Lower leg skin (tissue), 3 donors: ENCODE results near the gene GNPNAT1.

Source experiments
- POLR2A ChIP-seq, 2 donors: fragments of 450-650 bp; IDR thresholded peaks; one replicate each; pipeline ENCODE4 v1.6.1; 2016 to 2017; ENCODE audit warnings: antibody characterized with exemption in 2 of 2, mild to moderate bottlenecking in 1 of 2, moderate library complexity in 1 of 2
- TF ChIP-seq, protein P1 (sequence below), 3 donors: fragments of 450-650 bp; IDR thresholded peaks; one replicate each; pipeline ENCODE4 v1.5.1; 2016; ENCODE audit warnings: antibody characterized with exemption in 3 of 3, mild to moderate bottlenecking in 3 of 3, moderate library complexity in 2 of 3

DNA sequence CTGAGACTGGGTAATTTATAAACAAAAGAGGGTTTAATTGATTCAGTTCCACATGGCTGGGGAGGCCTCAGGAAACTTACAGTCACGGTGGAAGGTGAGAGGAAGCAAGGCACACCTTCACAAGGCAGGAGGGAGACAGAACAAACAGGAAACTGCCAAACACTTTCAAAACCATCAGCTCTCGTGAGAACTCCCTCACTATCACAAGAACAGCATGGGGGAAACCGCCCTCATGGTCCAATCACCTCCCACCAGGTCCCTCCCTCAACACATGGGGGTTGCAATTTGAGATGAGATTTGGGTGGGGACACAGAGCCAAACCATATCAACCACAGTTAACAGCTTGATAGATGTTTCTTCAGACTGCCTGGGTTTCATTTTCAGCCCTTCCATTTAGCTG lies 6.2 kb upstream of the GNPNAT1 start:
- TF ChIP-seq, protein P1, sequence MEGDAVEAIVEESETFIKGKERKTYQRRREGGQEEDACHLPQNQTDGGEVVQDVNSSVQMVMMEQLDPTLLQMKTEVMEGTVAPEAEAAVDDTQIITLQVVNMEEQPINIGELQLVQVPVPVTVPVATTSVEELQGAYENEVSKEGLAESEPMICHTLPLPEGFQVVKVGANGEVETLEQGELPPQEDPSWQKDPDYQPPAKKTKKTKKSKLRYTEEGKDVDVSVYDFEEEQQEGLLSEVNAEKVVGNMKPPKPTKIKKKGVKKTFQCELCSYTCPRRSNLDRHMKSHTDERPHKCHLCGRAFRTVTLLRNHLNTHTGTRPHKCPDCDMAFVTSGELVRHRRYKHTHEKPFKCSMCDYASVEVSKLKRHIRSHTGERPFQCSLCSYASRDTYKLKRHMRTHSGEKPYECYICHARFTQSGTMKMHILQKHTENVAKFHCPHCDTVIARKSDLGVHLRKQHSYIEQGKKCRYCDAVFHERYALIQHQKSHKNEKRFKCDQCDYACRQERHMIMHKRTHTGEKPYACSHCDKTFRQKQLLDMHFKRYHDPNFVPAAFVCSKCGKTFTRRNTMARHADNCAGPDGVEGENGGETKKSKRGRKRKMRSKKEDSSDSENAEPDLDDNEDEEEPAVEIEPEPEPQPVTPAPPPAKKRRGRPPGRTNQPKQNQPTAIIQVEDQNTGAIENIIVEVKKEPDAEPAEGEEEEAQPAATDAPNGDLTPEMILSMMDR (IDR thresholded peaks at IDR 0.05) = no peak
- TF ChIP-seq POLR2A (IDR thresholded peaks at IDR 0.05) = no peak
